ENCODE results near the gene ANO3.

The ANO3 gene

GRCh38 chr11:26420331-26420730, 88.4 kb downstream of the ANO3 start:
- Mint-ChIP-seq H3K27ac (no peak overlapping the region), H3K4me3 (no peak overlapping the region), H3K9me3 (peaks cover 2% of the 10 kb centered on the region), H3K36me3 (no peaks in the 10 kb centered on the region), H3K4me1 (no peaks in the 10 kb centered on the region), H3K27me3 (no peaks in the 10 kb centered on the region)
- CTCF ChIA-PET, result no interaction called here
- DNase-seq, result no peak

- Mint-ChIP-seq H3K4me3 (no peak overlapping the region), H3K4me1 (no peaks in the 10 kb centered on the region), H3K36me3 (no peaks in the 10 kb centered on the region), H3K27ac (no peak overlapping the region), H3K9me3 (peaks cover 2% of the 10 kb centered on the region), H3K27me3 (no peaks in the 10 kb centered on the region)
- CTCF ChIA-PET, result no interaction called here
- DNase-seq, result no peak
Observed at GRCh38 chr11:26424255-26424654, 92.3 kb downstream of the ANO3 start.

- Mint-ChIP-seq H3K9me3 (peaks cover 20% of the 10 kb centered on the region), H3K27me3 (no peaks in the 10 kb centered on the region), H3K4me3 (no peak overlapping the region), H3K4me1 (no peaks in the 10 kb centered on the region), H3K36me3 (no peaks in the 10 kb centered on the region), H3K27ac (no peak overlapping the region)
- CTCF ChIA-PET, result no interaction called here
- DNase-seq, result no peak
Observed at GRCh38 chr11:26439854-26440253, 107.9 kb downstream of the ANO3 start.

- H3K4me3 Mint-ChIP-seq, result no peak overlapping the region
- no peaks in the 10 kb centered on the region for H3K4me1 Mint-ChIP-seq
- no peak overlapping the region for H3K27ac Mint-ChIP-seq
- no peaks in the 10 kb centered on the region for H3K36me3 Mint-ChIP-seq
- CTCF ChIA-PET, result no interaction called here
- peaks cover 14% of the 10 kb centered on the region for H3K9me3 Mint-ChIP-seq
- no peak for DNase-seq
- H3K27me3 Mint-ChIP-seq, result no peaks in the 10 kb centered on the region
Observed at GRCh38 chr11:26442131-26442530, 110.2 kb downstream of the ANO3 start.

GRCh38 chr11:26443617-26444016, 111.7 kb downstream of the ANO3 start:
- CTCF ChIA-PET, result no interaction called here
- H3K36me3 Mint-ChIP-seq, result no peaks in the 10 kb centered on the region
- no peaks in the 10 kb centered on the region for H3K27me3 Mint-ChIP-seq
- H3K27ac Mint-ChIP-seq, result no peak overlapping the region
- no peak for DNase-seq
- H3K4me1 Mint-ChIP-seq, result no peaks in the 10 kb centered on the region
- H3K9me3 Mint-ChIP-seq, result peaks cover 13% of the 10 kb centered on the region
- H3K4me3 Mint-ChIP-seq, result no peak overlapping the region

DNA sequence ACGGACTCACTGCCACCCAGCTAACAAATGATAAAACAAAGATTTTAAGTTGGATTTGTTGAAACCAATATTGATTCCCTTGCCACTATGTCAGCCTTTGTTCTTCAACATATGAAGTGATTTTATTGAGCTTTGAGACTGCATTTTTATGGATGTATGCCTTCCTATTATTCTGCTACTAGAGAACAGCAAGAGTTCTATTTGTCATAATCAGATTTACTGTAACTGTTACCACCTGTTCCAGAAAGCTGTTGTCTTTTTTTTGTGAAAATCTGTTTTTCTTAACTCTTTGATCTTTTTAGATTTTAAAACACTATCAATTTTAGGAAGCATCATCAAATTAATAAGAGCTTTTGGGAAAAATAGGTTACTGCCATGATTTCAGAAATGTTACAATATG, 125.7 kb downstream of the ANO3 start:
- Mint-ChIP-seq H3K27me3 (no peaks in the 10 kb centered on the region), H3K27ac (no peak overlapping the region), H3K36me3 (no peaks in the 10 kb centered on the region), H3K4me1 (no peaks in the 10 kb centered on the region), H3K4me3 (no peak overlapping the region), H3K9me3 (peaks cover 5% of the 10 kb centered on the region)
- DNase-seq, result no peak
- CTCF ChIA-PET, result no interaction called here

DNA sequence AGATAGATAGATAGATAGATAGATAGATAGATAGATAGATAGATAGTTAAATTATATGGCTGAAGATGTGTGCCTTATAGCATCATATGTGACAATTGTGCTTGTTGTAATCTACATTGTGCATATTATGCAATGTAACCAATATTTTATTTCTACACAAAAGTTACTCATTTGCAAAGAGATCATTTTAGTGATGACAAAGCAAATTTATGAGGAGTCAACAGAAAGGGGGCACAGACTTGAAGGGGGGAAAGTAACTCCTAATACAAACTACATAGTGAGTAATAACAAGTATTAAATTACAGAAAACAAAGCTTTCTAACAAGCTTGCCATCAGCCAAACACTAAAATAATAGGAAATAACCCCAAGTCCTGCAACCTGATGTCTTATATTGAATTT, 133.3 kb downstream of the ANO3 start:
- Mint-ChIP-seq H3K27ac (no peak overlapping the region), H3K9me3 (peaks cover 2% of the 10 kb centered on the region), H3K4me1 (no peaks in the 10 kb centered on the region), H3K27me3 (no peaks in the 10 kb centered on the region), H3K4me3 (no peak overlapping the region), H3K36me3 (no peaks in the 10 kb centered on the region)
- DNase-seq, result no peak
- CTCF ChIA-PET, result no interaction called here

DNA sequence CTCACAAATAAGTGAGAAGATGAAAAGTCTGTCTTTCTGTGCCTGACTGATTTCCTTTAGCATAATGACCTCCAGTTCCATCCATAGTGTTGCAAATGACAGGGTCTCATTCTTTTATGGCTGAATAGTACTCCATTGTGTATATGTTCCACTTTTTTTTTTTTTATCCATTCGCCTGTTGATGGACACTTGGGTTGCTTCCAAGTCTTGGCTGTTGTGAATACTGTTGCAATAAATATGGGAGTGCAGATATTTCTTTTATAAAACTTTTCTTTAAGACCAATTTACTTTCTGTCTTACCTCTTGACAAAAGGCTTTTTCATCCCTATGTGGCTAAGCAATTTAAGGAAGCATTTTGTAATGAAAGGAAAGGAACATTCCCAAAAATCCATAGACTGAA, 135.6 kb downstream of the ANO3 start:
- no peak for DNase-seq

GRCh38 chr11:26470992-26471391, 139.1 kb downstream of the ANO3 start:
- Mint-ChIP-seq H3K4me1 (no peaks in the 10 kb centered on the region), H3K36me3 (no peaks in the 10 kb centered on the region), H3K27me3 (no peaks in the 10 kb centered on the region), H3K27ac (no peak overlapping the region), H3K4me3 (no peak overlapping the region), H3K9me3 (no peaks in the 10 kb centered on the region)
- DNase-seq, result no peak
- CTCF ChIA-PET, result no interaction called here

More for the DNA sequence above, 135.6 kb downstream of the ANO3 start:
- no peaks in the 10 kb centered on the region for H3K27me3 Mint-ChIP-seq
- H3K27ac Mint-ChIP-seq, result no peak overlapping the region
- no peaks in the 10 kb centered on the region for H3K9me3 Mint-ChIP-seq
- CTCF ChIA-PET, result no interaction called here
- no peaks in the 10 kb centered on the region for H3K4me1 Mint-ChIP-seq
- no peaks in the 10 kb centered on the region for H3K36me3 Mint-ChIP-seq
- no peak overlapping the region for H3K4me3 Mint-ChIP-seq

- Mint-ChIP-seq H3K27ac (no peak overlapping the region), H3K27me3 (no peaks in the 10 kb centered on the region), H3K36me3 (no peaks in the 10 kb centered on the region), H3K9me3 (no peaks in the 10 kb centered on the region), H3K4me1 (no peaks in the 10 kb centered on the region), H3K4me3 (no peak overlapping the region)
- DNase-seq, result no peak
- CTCF ChIA-PET, result no interaction called here
Observed at GRCh38 chr11:26473216-26474194, 141.6 kb downstream of the ANO3 start.

DNA sequence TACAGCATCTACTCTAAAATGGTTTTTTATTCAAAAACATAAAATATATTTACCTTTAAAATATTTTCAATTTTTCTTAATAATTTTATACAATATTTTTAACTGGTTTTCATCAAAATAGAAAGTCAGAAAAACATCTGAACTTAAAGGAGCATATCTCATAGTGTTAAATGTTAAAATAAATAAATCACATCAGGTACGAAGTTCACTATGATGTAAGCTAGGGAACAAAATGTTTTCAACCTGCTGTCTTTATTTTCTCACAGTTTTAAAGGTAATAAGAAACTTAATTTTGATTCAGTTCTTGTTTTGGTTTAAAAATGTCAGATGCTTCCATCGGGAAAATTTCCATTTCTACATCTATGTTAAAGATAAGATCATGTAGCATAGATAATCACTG, 142.5 kb downstream of the ANO3 start:
- no peaks in the 10 kb centered on the region for H3K27me3 Mint-ChIP-seq
- DNase-seq, result no peak
- no peak overlapping the region for H3K4me3 Mint-ChIP-seq
- H3K9me3 Mint-ChIP-seq, result no peaks in the 10 kb centered on the region
- no peaks in the 10 kb centered on the region for H3K36me3 Mint-ChIP-seq
- H3K4me1 Mint-ChIP-seq, result no peaks in the 10 kb centered on the region
- CTCF ChIA-PET, result no interaction called here
- no peak overlapping the region for H3K27ac Mint-ChIP-seq

DNA sequence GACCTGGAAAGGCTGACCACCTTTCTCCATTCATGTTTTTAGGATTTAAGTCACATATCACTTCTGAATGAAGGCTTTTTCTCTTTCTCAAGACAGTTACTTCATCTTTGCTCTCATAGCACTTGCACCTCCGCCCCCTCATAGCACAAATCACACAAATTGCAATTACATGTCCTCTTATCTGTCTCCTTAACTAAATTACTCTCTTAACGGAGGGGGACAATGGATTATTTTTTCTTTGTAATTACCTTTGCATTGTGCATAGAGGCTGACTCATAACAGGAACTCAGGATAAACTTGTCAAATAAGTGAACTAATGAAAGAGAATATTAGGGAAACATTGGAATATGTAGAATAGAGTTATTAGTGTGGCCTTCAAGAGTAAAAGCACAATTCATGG, 145.5 kb downstream of the ANO3 start:
- Mint-ChIP-seq H3K36me3 (no peaks in the 10 kb centered on the region), H3K9me3 (peaks cover 2% of the 10 kb centered on the region), H3K4me1 (no peaks in the 10 kb centered on the region), H3K4me3 (no peak overlapping the region), H3K27me3 (no peaks in the 10 kb centered on the region), H3K27ac (no peak overlapping the region)
- DNase-seq, result no peak
- CTCF ChIA-PET, result no interaction called here

DNA sequence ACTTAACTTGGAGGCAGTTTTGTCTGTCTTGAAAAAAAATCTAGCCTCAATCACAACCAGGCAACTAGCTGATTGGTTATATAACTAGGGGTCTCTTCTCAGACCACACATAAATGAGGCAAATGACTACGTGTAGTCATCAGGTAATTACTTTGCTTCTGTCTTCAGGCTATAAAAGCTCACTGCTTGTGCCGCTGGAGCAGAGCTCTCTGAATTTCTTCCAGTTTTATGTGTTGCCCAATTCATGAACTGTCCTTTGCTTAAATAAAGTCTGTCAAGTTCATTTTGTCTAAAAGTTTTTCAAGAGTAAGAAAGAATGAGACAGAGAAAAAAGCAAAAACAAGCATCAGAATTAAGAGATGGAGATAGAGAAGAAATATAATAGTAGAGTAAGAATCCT, 146.8 kb downstream of the ANO3 start:
- no peak overlapping the region for H3K4me3 Mint-ChIP-seq
- H3K4me1 Mint-ChIP-seq, result no peaks in the 10 kb centered on the region
- no peaks in the 10 kb centered on the region for H3K36me3 Mint-ChIP-seq
- CTCF ChIA-PET, result no interaction called here
- DNase-seq, result no peak
- no peak overlapping the region for H3K27ac Mint-ChIP-seq
- H3K9me3 Mint-ChIP-seq, result peaks cover 4% of the 10 kb centered on the region
- no peaks in the 10 kb centered on the region for H3K27me3 Mint-ChIP-seq

- Mint-ChIP-seq H3K4me3 (no peak overlapping the region), H3K27me3 (no peaks in the 10 kb centered on the region), H3K27ac (no peak overlapping the region), H3K36me3 (no peaks in the 10 kb centered on the region), H3K9me3 (peaks cover 13% of the 10 kb centered on the region), H3K4me1 (no peaks in the 10 kb centered on the region)
- no peak for DNase-seq
- CTCF ChIA-PET, result no interaction called here
Observed at GRCh38 chr11:26480041-26480440, 148.1 kb downstream of the ANO3 start.

GRCh38 chr11:26483108-26483507, 151.2 kb downstream of the ANO3 start:
- CTCF ChIA-PET, result no interaction called here
- H3K4me3 Mint-ChIP-seq, result no peak overlapping the region
- no peaks in the 10 kb centered on the region for H3K36me3 Mint-ChIP-seq
- no peak for DNase-seq
- no peaks in the 10 kb centered on the region for H3K4me1 Mint-ChIP-seq
- peaks cover 27% of the 10 kb centered on the region for H3K9me3 Mint-ChIP-seq
- no peak overlapping the region for H3K27ac Mint-ChIP-seq
- H3K27me3 Mint-ChIP-seq, result no peaks in the 10 kb centered on the region
